ENCODE data around the gene INO80.

INO80 gene

GRCh38 chr15:40949756-40950207 is 166.3 kb downstream of the INO80 start:
- H3K4me3 ChIP-seq (replicated peaks; ENCODE audit: low read depth, low read length) = no peak overlapping the region
- TF ChIP-seq CTCF (IDR thresholded peaks at IDR 0.05; ENCODE audit: low read depth, low read length, missing control alignments) = no peak
- DNase-seq (ENCODE audit: extremely low read depth, low read depth) = no peak

GRCh38 chr15:40948706-40949473 is 167.2 kb downstream of the INO80 start:
- no peak overlapping the region for H3K4me3 ChIP-seq (replicated peaks; ENCODE audit: low read depth, low read length)
- no peak for TF ChIP-seq CTCF (IDR thresholded peaks at IDR 0.05; ENCODE audit: low read depth, low read length, missing control alignments)
- DNase-seq (ENCODE audit: extremely low read depth, low read depth) = no peak

- no peak for TF ChIP-seq CTCF (IDR thresholded peaks at IDR 0.05; ENCODE audit: low read depth, low read length, missing control alignments)
Observed at GRCh38 chr15:40944510-40945296, 171.4 kb downstream of the INO80 start.

GRCh38 chr15:40943764-40944365 is 172.2 kb downstream of the INO80 start:
- DNase-seq (ENCODE audit: extremely low read depth, low read depth) = no peak
- no peak for TF ChIP-seq CTCF (IDR thresholded peaks at IDR 0.05; ENCODE audit: low read depth, low read length, missing control alignments)
- no peak overlapping the region for H3K4me3 ChIP-seq (replicated peaks; ENCODE audit: low read depth, low read length)

More at GRCh38 chr15:40944510-40945296, 171.4 kb downstream of the INO80 start:
- DNase-seq (ENCODE audit: extremely low read depth, low read depth) = no peak
- no peak overlapping the region for H3K4me3 ChIP-seq (replicated peaks; ENCODE audit: low read depth, low read length)

GRCh38 chr15:40942878-40943277 is 173.2 kb downstream of the INO80 start:
- DNase-seq (ENCODE audit: extremely low read depth, low read depth) = no peak
- H3K4me3 ChIP-seq (replicated peaks; ENCODE audit: low read depth, low read length) = no peak overlapping the region
- no peak for TF ChIP-seq CTCF (IDR thresholded peaks at IDR 0.05; ENCODE audit: low read depth, low read length, missing control alignments)

GRCh38 chr15:40942337-40942854 is 173.7 kb downstream of the INO80 start:
- TF ChIP-seq CTCF (IDR thresholded peaks at IDR 0.05; ENCODE audit: low read depth, low read length, missing control alignments) = no peak
- no peak for DNase-seq (ENCODE audit: extremely low read depth, low read depth)

More at GRCh38 chr15:40942337-40942854, 173.7 kb downstream of the INO80 start:
- H3K4me3 ChIP-seq (replicated peaks; ENCODE audit: low read depth, low read length) = peak overlapping the region; percentile 38

All from HFF-Myc (cell line).